Measurements from ENCODE around the gene LNX1.
A peak's percentile ranks its signal among the peaks of the same experiment; 100 is the strongest.

The LNX1 gene

GRCh38 chr4:53591372-53591892 is at the start of gene LNX1:
Gene LNX1, minus strand, starts transcription at chr4:53591486. Its CDS starts 17,484 bp downstream, at chr4:53574002.
- TF ChIP-seq, protein P1, sequence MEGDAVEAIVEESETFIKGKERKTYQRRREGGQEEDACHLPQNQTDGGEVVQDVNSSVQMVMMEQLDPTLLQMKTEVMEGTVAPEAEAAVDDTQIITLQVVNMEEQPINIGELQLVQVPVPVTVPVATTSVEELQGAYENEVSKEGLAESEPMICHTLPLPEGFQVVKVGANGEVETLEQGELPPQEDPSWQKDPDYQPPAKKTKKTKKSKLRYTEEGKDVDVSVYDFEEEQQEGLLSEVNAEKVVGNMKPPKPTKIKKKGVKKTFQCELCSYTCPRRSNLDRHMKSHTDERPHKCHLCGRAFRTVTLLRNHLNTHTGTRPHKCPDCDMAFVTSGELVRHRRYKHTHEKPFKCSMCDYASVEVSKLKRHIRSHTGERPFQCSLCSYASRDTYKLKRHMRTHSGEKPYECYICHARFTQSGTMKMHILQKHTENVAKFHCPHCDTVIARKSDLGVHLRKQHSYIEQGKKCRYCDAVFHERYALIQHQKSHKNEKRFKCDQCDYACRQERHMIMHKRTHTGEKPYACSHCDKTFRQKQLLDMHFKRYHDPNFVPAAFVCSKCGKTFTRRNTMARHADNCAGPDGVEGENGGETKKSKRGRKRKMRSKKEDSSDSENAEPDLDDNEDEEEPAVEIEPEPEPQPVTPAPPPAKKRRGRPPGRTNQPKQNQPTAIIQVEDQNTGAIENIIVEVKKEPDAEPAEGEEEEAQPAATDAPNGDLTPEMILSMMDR (IDR thresholded peaks at IDR 0.05; ENCODE audit: insufficient read depth, low read length, poor library complexity, severe bottlenecking), result no peak
- DNase-seq (ENCODE audit: extremely low read depth, insufficient read length), result no peak
- no peaks in the 10 kb centered on the region for H3K27me3 ChIP-seq (replicated peaks; ENCODE audit: control insufficient read depth, insufficient read depth, low read length)
- H3K4me3 ChIP-seq (replicated peaks; ENCODE audit: low read depth, low read length), result peak within 1 kb of the TSS; percentile 2; the same call in 1 of the 2 replicates
- H3K36me3 ChIP-seq (ENCODE audit: control insufficient read depth, insufficient read depth, low read length), result no peaks in the 10 kb centered on the region

DNA sequence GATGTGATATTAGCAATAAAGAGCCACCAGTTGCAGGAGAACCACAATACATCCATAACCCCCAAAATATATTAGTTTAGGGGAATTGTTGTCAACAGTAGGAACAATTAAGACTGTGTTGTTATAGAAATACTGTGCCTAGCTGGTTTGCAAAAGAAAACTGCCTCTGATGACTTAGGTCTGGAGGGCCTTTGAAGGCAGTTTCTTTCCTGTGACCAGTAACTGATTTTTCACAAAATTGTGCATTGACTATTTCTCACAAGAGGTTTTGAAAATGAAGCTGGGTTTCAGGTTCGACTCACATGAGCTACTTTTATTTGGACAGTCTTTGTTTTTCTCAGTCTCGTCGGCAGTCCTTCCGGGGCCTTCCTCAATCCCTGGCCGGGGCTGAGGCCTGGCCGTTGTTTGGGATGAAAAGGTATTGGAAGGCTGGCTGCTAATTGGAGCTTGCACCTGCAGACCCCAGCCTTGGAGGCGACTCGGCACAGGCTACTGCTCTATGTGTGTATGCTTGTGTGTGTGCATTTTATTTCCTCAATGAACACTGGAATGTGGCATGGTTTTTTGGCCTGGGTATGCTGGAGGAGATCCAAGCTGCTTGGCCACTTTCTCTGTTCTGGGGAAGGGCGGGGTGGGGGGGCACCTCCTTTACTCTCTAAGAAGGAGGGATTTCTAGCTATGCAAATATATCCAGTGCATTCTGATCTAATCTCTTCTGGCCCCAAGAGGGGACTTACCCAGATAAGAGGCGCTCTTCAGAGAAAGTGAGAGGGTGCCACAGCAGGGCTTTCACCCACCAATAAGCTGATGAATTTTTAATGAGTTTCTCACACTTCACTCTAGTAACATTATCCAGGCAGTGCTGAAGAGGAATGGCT is 49.5 kb upstream of the LNX1 start:
- H3K27me3 ChIP-seq (replicated peaks; ENCODE audit: control insufficient read depth, insufficient read depth, low read length), result no peaks in the 10 kb centered on the region
- no peak overlapping the region for H3K4me3 ChIP-seq (replicated peaks; ENCODE audit: low read depth, low read length)
- H3K36me3 ChIP-seq (ENCODE audit: control insufficient read depth, insufficient read depth, low read length), result no peaks in the 10 kb centered on the region
- TF ChIP-seq, protein P1 (IDR thresholded peaks at IDR 0.05; ENCODE audit: insufficient read depth, low read length, poor library complexity, severe bottlenecking), result no peak
- peak; percentile 48 for DNase-seq (ENCODE audit: extremely low read depth, insufficient read length)

DNA sequence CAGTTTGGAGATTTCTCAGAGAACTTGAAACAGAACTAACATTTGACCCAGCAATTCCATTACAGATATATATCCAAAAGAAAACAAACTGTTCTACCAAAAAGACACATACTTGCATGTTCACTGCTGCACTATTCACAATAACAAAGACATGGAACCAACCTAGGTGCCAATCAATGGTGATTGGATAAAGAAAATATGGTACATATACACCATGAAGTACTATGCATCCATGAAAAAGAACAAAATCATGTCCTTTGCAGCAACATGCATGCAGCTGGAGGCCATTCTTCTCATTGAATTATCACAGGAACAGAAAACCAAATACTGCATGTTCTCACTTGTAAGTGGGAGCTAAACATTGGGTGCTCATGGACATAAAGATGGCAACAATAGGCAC is 47.6 kb upstream of the LNX1 start:
- Histone ChIP-seq H3K4me3 (replicated peaks; ENCODE audit: low read depth, low read length) (no peak overlapping the region), H3K36me3 (ENCODE audit: control insufficient read depth, insufficient read depth, low read length) (no peaks in the 10 kb centered on the region), H3K27me3 (replicated peaks; ENCODE audit: control insufficient read depth, insufficient read depth, low read length) (no peaks in the 10 kb centered on the region)
- TF ChIP-seq, protein P1 (IDR thresholded peaks at IDR 0.05; ENCODE audit: insufficient read depth, low read length, poor library complexity, severe bottlenecking), result no peak
- DNase-seq (ENCODE audit: extremely low read depth, insufficient read length), result no peak

DNA sequence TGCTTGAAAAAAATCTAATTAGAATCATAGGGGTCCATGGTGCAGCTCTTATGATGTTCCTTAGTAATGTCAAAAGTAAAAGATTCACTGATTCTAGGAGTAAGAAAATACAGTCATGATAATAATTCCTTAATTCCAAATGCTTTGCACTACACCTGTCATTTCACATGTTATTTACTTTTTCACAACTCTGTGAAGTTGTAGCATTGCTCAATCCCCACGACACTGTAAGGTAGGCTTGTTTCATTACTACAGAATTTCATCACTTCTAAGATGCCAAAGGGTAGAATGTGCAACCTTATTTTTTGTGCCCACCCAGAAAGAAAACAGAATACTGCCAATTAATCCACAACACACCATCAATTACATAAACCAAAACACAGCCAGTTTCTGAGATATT is 46.1 kb upstream of the LNX1 start:
- H3K27me3 ChIP-seq (replicated peaks; ENCODE audit: control insufficient read depth, insufficient read depth, low read length), result no peaks in the 10 kb centered on the region; the same call in 1 of the 2 replicates
- TF ChIP-seq, protein P1 (IDR thresholded peaks at IDR 0.05; ENCODE audit: insufficient read depth, low read length, poor library complexity, severe bottlenecking), result no peak
- no peak overlapping the region for H3K4me3 ChIP-seq (replicated peaks; ENCODE audit: low read depth, low read length)

GRCh38 chr4:53635697-53636483 is 44.6 kb upstream of the LNX1 start:
- TF ChIP-seq, protein P1 (IDR thresholded peaks at IDR 0.05; ENCODE audit: insufficient read depth, low read length, poor library complexity, severe bottlenecking), result no peak
- H3K36me3 ChIP-seq (ENCODE audit: control insufficient read depth, insufficient read depth, low read length), result no peaks in the 10 kb centered on the region
- DNase-seq (ENCODE audit: extremely low read depth, insufficient read length), result no peak
- H3K27me3 ChIP-seq (replicated peaks; ENCODE audit: control insufficient read depth, insufficient read depth, low read length), result no peaks in the 10 kb centered on the region; the same call in 1 of the 2 replicates
- no peak overlapping the region for H3K4me3 ChIP-seq (replicated peaks; ENCODE audit: low read depth, low read length)

More for the DNA sequence above, 46.1 kb upstream of the LNX1 start:
- DNase-seq (ENCODE audit: extremely low read depth, insufficient read length), result no peak
- no peaks in the 10 kb centered on the region for H3K36me3 ChIP-seq (ENCODE audit: control insufficient read depth, insufficient read depth, low read length)
